Gastrocnemius medialis (tissue), 4 donors: ENCODE results near the gene SHLD1. TPM values are rescaled to one million over a fixed set of nuclear protein-coding genes. Genes with fewer than 3 reads are reported as not detected.

Source experiments
- ATAC-seq, 2 donors: fragments of 150-250 bp; one replicate each; pipeline ENCODE4 v1.9.1; 2016
- DNase-seq, 2 donors: peaks; one replicate each; pipeline ENCODE4 v3.0.0-alpha.2; 2019
- H3K27ac ChIP-seq, 4 donors: fragments of 200-600 bp; sonication (generic); 1 replicate in 1 of 4; 2 replicates in 3 of 4; pipeline ENCODE4 v1.5.1; 2016 to 2018; ENCODE audit warnings: mild to moderate bottlenecking in 2 of 4, moderate library complexity in 1 of 4
- H3K27me3 ChIP-seq, 3 donors: fragments of 200-600 bp; sonication (generic) in 2 of 3; 1 replicate in 1 of 3; 2 replicates in 2 of 3; pipeline versions ENCODE4 v1.5.1 to v1.6.0; 2016 to 2019; ENCODE audit warnings: mild to moderate bottlenecking in 1 of 3, moderate library complexity in 1 of 3
- H3K36me3 ChIP-seq, 2 donors: fragments of 200-600 bp; sonication (generic) in 1 of 2; one replicate each; pipeline ENCODE4 v1.5.1; 2017 to 2018
- H3K4me1 ChIP-seq, 2 donors: fragments of 200-600 bp; sonication (generic) in 1 of 2; one replicate each; pipeline ENCODE4 v1.5.1; 2016 to 2017; ENCODE audit warnings: mild to moderate bottlenecking in 2 of 2
- H3K4me3 ChIP-seq, 4 donors: fragments of 200-600 bp; sonication (generic) in 3 of 4; 1 replicate in 1 of 4; 2 replicates in 3 of 4; pipeline ENCODE4 v1.5.1; 2016 to 2019; ENCODE audit warnings: mild to moderate bottlenecking in 2 of 4
- H3K9me3 ChIP-seq, 3 donors: fragments of 200-600 bp; sonication (generic) in 2 of 3; 1 replicate in 1 of 3; 2 replicates in 2 of 3; pipeline ENCODE4 v1.5.1; 2016 to 2019
- POLR2A ChIP-seq, 2 donors: fragments of 450-650 bp; IDR thresholded peaks; one replicate each; pipeline ENCODE4 v1.6.1; 2017; ENCODE audit warnings: antibody characterized with exemption in 2 of 2, mild to moderate bottlenecking in 2 of 2, moderate library complexity in 2 of 2
- in situ Hi-C, 4 donors: fragments of 200-750 bp; cut with MboI; loops; one replicate each; pipeline versions ENCODE4 v1.15.0 to v1.8.0; 2017; ENCODE audit warnings: low sequenced_read_pairs in 4 of 4
- intact Hi-C: fragments of 100-400 bp; cut with DNase I; formaldehyde crosslinking; loops from one replicate; pipeline ENCODE4 v1.15.1; 2023; ENCODE audit warnings: low total_unique reads
- total RNA-seq, 4 donors: library from RNA; depleted of rRNA; stranded (reverse); fragments of >200 nt; gene quantifications; one replicate each; pipeline versions ENCODE4 v1.1.0 to v1.2.3, GENCODE V29; 2016
- TF ChIP-seq, protein P1 (sequence below), 5 experiments: fragments of 450-650 bp in 3 of 5; fragments of 200-600 bp in 2 of 5; sonication (generic) in 2 of 5; IDR thresholded peaks in 4 of 5; conservative IDR thresholded peaks in 1 of 5; 1 replicate in 4 of 5; 2 replicates in 1 of 5; pipeline ENCODE4 v1.5.1; 2016 to 2019; ENCODE audit warnings: antibody characterized with exemption in 5 of 5, mild to moderate bottlenecking in 3 of 5, moderate library complexity in 3 of 5

Gene SHLD1
- total RNA-seq, 4 donors from 2014 or later: 5.4 to 7.1 (median 5.8) TPM

- peak in 1 of 2 donors; percentile 44 for TF ChIP-seq POLR2A (IDR thresholded peaks at IDR 0.05)
- TF ChIP-seq, protein P1, sequence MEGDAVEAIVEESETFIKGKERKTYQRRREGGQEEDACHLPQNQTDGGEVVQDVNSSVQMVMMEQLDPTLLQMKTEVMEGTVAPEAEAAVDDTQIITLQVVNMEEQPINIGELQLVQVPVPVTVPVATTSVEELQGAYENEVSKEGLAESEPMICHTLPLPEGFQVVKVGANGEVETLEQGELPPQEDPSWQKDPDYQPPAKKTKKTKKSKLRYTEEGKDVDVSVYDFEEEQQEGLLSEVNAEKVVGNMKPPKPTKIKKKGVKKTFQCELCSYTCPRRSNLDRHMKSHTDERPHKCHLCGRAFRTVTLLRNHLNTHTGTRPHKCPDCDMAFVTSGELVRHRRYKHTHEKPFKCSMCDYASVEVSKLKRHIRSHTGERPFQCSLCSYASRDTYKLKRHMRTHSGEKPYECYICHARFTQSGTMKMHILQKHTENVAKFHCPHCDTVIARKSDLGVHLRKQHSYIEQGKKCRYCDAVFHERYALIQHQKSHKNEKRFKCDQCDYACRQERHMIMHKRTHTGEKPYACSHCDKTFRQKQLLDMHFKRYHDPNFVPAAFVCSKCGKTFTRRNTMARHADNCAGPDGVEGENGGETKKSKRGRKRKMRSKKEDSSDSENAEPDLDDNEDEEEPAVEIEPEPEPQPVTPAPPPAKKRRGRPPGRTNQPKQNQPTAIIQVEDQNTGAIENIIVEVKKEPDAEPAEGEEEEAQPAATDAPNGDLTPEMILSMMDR (IDR thresholded peaks at IDR 0.05 in 4 of 5, conservative IDR thresholded peaks at IDR 0.05 in 1 of 5): no peak
- Histone ChIP-seq H3K36me3 (no peaks in the 10 kb centered on the region), H3K27me3 (no peaks in the 10 kb centered on the region), H3K4me3 (no peak overlapping the region), H3K4me1 (peaks cover 5 to 18% of the 10 kb centered on the region in 2 donors), H3K27ac (peak overlapping the region in 1 of 4 donors; percentile 66), H3K9me3 (no peaks in the 10 kb centered on the region)
- in situ Hi-C loops (no loop called here), intact Hi-C loops (no loop called here)
- no peak for DNase-seq
- ATAC-seq: peak; percentile 35 to 54
These were observed 94.0 kb downstream of the SHLD1 start for GRCh38 chr20:5844063-5844681.

- in situ Hi-C loops: no loop called here
- Histone ChIP-seq H3K27me3 (no peaks in the 10 kb centered on the region), H3K4me3 (peak overlapping the region in 1 of 4 donors; percentile 13), H3K36me3 (no peaks in the 10 kb centered on the region), H3K27ac (peak overlapping the region in 1 of 4 donors; percentile 66), H3K4me1 (peaks cover 6 to 20% of the 10 kb centered on the region in 2 donors), H3K9me3 (no peaks in the 10 kb centered on the region)
- TF ChIP-seq, protein P1 (IDR thresholded peaks at IDR 0.05 in 4 of 5, conservative IDR thresholded peaks at IDR 0.05 in 1 of 5): no peak
- TF ChIP-seq POLR2A (IDR thresholded peaks at IDR 0.05): no peak
- ATAC-seq (no peak), DNase-seq (no peak)
- intact Hi-C loops: no loop called here
These were observed 95.7 kb downstream of the SHLD1 start for GRCh38 chr20:5845681-5846615.

- peak overlapping the region in 3 of 4 donors; percentile 56 to 77 (median 71) for H3K27ac ChIP-seq
- H3K4me3 ChIP-seq: no peak overlapping the region
- intact Hi-C loops: no loop called here
These were observed 98.7 kb downstream of the SHLD1 start for GRCh38 chr20:5848711-5849505.

DNA sequence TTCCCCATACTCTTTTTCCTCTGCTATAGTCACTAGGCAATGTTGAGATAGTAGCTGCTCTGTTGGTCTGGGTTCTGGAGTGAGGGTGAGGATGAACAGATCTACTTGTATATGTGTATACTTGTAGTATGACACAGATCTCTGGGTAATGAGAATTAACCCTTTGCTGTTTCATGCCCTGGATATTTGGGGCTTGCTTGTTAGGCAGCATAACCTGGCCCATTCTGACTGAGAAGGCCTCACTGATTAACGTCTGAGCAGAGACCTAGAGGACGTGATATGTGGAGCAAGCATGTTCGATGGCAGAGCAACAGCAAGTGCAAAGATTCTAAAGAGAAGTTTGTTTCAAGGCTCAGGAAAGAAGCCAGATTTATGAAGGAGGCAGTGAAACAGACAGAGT is 105.7 kb downstream of the SHLD1 start:
- peaks cover 0 to 2% of the 10 kb centered on the region in 2 donors for H3K4me1 ChIP-seq
- in situ Hi-C loops: no loop called here
- H3K4me3 ChIP-seq: no peak overlapping the region
- intact Hi-C loops: no loop called here
- TF ChIP-seq POLR2A (IDR thresholded peaks at IDR 0.05): no peak
- TF ChIP-seq, protein P1 (IDR thresholded peaks at IDR 0.05 in 4 of 5, conservative IDR thresholded peaks at IDR 0.05 in 1 of 5): no peak
- no peaks in the 10 kb centered on the region for H3K36me3 ChIP-seq
- no peaks in the 10 kb centered on the region for H3K27me3 ChIP-seq
- H3K27ac ChIP-seq: no peak overlapping the region
- no peaks in the 10 kb centered on the region for H3K9me3 ChIP-seq
- DNase-seq (no peak), ATAC-seq (no peak)

More at GRCh38 chr20:5848711-5849505, 98.7 kb downstream of the SHLD1 start:
- TF ChIP-seq POLR2A (IDR thresholded peaks at IDR 0.05): peak in 1 of 2 donors; percentile 63
- TF ChIP-seq, protein P1 (IDR thresholded peaks at IDR 0.05 in 4 of 5, conservative IDR thresholded peaks at IDR 0.05 in 1 of 5): no peak
- no peak for DNase-seq
- in situ Hi-C loops: no loop called here
- Histone ChIP-seq H3K9me3 (no peaks in the 10 kb centered on the region), H3K36me3 (no peaks in the 10 kb centered on the region), H3K4me1 (peaks cover 6 to 20% of the 10 kb centered on the region in 2 donors), H3K27me3 (no peaks in the 10 kb centered on the region)
- peak; percentile 93 to 95 for ATAC-seq
